Fibroblast of skin of scalp (primary cell): ENCODE results near the gene CARTPT.

ENCODE experiments used
- DNase-seq: peaks from one replicate; pipeline ENCODE4 v3.0.0-alpha.2; 2013

Gene CARTPT

DNA sequence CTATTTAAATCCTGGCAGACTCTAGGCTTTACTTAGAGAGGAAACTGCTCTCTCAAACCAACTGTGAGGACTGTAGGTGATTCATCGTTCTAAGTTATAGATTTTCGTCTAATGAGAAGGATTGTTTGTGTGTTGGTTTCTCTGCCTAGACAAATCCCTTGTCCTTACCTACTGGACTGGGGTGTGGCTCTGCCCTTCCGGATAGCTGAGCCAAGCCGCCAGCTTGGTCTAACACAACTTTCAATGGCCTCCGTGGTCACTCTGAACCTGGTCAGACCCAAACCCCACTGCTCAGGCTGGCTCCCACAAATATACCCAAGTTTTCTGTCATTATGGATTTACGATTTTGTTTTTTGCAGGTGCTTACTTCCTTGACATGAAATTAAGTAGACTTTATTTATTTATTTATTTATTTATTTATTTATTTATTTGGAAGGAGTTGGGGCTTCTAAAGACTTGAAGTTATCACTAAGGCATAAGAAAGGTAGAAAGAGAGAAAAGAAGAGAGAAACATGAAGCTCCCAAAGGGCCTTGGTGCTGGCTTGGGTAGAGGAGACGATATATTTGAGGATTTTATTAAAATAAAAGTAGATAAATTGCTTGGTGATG, 19.0 kb downstream of the CARTPT start:
- DNase-seq, result no peak

- DNase-seq, result no peak
These were observed 19.7 kb downstream of the CARTPT start for GRCh38 chr5:71738662-71739361.

DNA sequence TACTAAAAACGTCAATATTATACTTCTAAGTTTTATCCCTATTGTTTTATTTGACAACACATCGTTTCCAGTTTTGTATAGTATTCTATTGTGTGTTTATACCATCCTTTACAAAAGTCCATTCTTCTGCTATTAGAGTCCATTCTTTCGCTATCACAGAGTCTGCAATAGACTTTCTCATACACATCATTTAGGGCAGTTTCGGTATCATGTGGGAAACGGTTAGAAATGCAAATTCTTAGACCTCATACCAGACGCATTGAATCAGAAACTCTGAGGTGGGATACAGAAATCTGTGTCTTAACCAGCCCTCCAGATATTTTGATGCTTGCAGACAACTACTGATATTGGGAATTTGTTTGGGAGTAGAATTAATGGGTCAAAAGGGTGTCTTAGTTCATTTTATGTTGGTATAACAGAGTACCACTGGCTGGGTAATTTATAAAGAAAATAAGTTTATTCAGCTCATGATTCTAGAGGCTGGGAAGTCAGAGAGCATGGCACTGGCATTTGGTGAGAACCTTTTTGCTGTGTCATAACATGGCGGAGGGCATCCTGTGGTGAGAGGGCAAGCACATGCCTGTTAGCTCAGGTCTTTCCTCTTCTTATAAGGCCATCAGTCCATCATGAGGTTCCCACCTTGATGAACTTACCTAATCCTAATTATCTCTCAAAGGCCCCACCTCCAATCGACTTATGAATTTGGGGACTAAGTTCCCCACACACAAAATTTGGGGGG, 21.1 kb downstream of the CARTPT start:
- no peak for DNase-seq

DNA sequence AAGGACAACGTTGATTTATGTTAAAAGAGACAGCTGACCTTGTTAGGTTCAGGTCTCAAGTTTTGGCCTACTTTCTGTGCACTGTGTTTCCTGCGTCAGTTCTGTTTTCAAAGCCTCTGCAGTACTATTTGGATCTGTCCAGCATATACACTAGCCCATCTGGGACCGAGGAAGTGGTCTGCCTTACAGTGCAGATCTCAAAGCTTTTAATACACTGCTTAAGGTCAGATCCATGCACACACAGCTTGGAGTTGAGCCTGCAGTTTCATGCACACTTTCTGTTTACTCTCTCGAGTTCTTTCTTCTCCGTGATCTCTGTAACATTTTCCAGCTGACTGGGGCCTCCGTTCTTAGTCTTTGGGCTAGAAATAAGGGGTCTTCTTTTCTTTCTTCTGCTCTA, 24.1 kb downstream of the CARTPT start:
- no peak for DNase-seq

DNA sequence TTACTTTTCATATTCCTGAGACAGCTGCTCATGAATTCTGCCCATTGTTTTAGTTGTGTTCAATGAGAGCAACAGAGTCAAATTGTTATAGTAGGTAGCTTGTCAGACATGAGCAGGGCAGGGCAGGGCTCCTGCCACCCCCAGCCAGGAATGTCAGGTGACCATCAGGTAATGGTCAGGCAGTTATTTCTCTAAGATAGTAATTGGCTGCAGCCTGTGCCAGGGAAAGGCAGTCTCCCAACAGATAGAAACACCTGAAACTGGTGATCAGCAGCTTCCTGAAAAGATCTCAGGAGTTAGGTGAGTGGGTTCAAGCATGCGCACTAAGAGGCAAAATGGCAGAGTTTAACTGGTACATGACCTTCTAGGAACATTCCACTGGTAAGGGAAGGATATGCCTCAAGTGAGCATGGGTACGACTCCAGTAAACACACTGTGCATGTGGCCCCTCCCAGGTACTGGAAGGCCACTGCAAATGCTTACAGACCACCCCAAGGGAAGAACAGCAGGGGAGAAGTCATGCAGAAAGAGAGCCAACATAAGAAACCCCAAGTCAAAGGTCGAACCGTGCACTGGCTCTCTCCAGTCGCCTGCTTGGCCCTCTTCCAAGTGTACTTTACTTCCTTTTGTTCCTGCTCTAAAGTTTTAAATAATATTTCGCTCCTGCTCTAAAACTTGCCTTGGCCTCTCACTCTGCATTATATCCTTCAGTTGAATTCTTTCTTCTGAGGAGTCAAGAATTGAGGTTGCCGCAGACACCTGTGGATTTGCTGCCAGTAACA, 25.1 kb downstream of the CARTPT start:
- DNase-seq, result no peak

DNA sequence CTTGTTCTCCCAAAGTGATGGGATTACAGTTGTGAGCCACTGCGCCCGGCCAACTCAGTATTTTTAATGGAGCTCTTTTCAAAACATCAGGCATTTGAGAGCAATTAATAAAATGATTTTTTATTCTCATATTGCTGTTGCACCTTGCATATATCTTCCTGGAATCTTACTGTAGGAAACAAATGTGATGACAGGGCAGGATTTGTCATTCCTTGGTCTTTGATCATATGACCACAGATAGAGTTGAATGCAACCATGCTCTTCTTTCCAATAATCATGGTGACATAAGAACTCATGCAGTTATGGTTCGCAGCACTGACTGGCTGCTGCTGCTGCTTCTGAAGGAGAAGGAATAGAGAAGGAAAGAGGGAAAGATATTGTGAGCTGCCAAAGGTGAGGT, 28.1 kb downstream of the CARTPT start:
- no peak for DNase-seq

GRCh38 chr5:71748360-71748759, 29.3 kb downstream of the CARTPT start:
- DNase-seq, result no peak

DNA sequence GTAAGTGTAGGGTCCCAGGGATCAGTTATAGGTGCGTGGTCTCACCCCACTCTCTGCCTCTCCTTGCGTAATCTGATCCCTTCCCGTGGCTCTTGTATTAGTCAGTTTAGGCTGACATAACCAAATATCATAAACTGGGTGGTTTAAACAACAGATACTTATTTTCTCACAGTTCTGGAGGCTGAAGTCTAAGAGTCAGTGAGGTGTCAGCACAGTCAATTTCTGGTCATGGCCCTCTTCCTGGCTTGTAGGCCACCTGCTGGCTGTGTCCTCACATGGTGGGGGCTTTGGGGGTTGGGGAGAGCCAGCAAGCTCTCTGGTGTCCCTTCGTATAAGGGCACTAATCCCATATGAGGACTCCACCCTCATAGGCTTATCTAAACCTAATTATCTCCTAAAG, 32.3 kb downstream of the CARTPT start:
- no peak for DNase-seq

DNA sequence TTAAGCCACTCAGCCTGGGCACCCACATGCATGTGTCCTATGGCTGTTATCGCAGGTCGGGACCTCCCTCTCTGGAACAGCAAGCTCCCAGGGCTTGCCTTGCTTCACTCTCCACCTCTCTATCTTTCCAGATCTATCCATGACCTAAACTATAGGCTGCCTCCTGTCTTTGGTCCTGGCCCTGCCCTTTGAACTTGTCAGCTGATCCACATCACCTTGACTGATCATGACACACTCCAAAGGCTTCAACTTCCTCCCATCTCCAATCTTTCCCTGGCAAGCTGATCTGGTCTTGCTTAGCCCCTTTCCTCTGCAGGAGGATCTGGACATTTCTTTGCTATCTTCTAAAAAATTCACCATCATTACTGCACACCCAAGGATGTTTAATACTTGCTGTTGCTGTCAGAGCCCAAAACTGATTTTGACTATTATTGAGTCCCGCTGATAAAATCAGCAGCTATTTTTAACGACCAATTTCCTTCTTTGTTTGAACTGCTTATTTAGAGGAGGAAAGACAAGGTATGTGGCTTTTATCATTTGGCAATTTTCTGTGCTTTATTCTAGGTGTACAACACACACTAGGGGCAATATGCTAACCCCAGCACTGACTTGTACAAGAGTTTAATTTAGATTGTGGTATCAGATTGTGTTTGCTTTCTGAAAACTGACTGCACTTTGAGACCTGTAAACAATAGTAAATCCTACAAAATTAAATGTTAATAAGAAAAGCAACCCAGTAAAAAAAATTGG, 33.5 kb downstream of the CARTPT start:
- DNase-seq, result no peak

DNA sequence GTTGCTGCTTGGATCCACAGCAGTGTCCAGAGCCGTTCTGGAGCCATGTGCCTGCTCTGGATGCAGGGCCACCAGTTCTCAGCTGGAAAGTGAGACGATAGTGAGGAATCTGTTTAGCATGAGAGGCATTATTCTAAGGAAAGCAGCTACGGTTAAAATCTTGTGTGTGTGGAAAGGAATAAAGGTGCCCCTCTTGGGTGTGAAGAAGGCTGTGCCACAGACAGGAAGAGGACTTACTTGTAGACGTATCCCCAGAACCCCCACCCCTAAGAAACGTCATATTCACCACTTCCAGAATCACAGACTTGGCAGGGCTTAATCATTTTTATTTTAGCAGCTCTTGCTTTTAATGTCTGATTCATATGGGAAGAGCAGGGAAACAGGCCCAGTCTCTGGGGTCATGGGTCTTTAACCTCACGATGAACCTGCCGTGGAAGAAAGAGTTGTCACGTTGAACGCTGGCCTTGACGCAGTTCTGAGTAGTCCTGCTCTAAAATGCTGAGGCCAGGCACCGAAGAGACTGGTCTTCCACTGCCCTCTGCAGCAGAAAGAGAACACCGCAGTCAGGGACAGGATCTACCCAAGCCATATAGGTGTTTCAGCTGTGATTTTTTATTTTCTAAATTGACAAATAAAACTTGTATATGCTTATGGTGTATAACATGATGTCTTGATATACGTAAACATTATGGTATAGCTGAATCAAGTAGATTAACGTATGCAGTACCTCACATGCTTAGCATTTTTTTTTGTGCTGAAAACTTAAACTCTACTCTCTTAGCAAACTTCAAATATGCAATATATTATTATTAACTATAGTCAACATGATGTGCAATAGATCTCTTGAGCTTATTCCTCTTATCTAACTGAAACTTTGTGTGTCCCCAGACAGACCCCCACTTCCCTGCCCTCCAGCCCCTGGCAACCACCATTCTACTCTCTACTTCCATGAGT, 38.8 kb downstream of the CARTPT start:
- peak; percentile 48 for DNase-seq

- no peak for DNase-seq
These were observed 43.8 kb downstream of the CARTPT start for GRCh38 chr5:71762826-71763225.

DNA sequence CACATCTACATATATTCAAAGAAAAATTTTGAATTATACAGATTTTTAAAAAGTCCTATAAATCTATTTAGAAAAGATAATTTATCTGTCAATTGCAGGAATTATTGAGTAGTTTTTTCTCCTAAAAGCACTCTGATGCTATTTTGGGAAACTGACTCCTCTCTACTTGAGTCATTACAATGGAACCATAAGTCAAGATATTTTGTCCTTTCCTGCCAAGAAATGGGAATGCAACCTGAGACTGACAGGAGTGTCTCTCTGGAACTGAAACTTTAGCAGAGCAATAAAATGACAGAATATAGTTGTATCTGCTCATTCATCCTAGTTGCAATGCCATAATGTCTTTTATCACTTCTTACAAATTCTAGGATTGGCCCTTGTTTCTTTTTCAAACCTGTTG, 48.6 kb downstream of the CARTPT start:
- DNase-seq, result peak; percentile 28

DNA sequence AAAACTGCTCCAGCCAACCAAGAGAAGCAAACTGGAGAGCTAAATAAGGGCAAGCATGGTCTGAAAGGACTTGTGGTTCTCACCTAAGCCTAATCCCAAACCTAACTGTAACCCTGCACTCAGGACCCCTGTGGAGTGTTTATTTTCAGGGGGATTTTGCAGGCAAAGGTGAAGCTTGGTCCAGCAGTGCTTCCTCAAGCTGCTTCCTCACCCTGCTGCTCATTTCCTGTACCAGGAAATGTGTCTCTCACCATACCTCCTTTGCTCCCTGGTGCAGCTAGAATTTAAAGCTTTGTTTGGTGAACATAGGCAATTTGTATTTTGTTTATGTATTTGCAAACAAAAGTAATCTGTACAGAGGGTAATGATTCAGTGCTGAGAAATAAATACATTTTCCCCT, 50.2 kb downstream of the CARTPT start:
- DNase-seq, result no peak

DNA sequence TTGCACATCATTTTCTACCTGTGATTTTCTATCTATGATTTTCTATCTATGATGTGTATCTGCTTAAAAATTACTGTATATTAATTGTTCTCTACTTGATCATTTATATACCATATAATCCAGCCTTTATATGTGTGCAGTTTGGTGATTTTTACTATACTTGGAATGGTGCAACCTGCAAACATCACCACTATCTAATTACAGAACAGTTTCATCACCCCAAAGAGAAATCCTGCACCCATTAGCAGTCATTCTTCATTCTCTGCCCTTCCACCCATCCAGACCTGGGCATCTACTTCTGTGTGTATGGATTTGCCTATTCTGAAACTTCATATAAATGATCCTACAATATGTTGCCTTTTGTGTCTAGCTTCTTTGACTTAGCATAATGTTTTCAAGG, 51.3 kb downstream of the CARTPT start:
- DNase-seq, result no peak
